HepG2 (cell line): ENCODE measurements around the gene GPA33. TPM values are rescaled to one million over a fixed set of nuclear protein-coding genes. Genes with fewer than 3 reads are reported as not detected.
A peak's percentile ranks its signal among the peaks of the same experiment; 100 is the strongest.

Experiments
- ATAC-seq: fragments of 200-7000 bp; cut with Tn5 transposase; 3 replicates; pipeline ENCODE4 v1.9.1; 2020; ENCODE audit warnings: mild to moderate bottlenecking, moderate library complexity
- BruUV-seq: library from RNA; stranded (reverse); fragments of 400-500 nt; replicated peaks from 2 replicates; lab custom pipeline; 2021; lab: Mats Ljungman, UMichigan
- CTCF ChIA-PET: fragments of 300-600 bp; formaldehyde crosslinking; extraction: SDS; loops from one replicate; lab custom pipeline; 2021; ENCODE audit warnings: low total read pairs, inconsistent platforms, low intra/inter-chr PET ratio; lab: Yijun Ruan, JAX
- POLR2A ChIA-PET: fragments of 350-600 bp; sonication (Branson Sonifier 250); formaldehyde crosslinking; loops from one replicate; lab custom pipeline; 2020; ENCODE audit warnings: antibody characterized with exemption, inconsistent platforms; lab: Yijun Ruan, JAX
- DNase-seq: peaks from one replicate; pipeline ENCODE4 v3.0.0-alpha.2; 2015; ENCODE audit warnings: low spot score
- FAIRE-seq: peaks from 3 replicates; lab custom pipeline; 2011; peaks lifted over from hg19 to GRCh38; lab: Jason Lieb, UNC
- H2AFZ ChIP-seq: one replicate; pipeline ENCODE4 v1.6.1; 2011; ENCODE audit warnings: low read length, inconsistent platforms
- H3K27ac ChIP-seq: fragments of 300-600 bp; 3 replicates; pipeline ENCODE4 v1.8.0; 2011; ENCODE audit warnings: mixed run types, mild to moderate bottlenecking, mixed read lengths, low read length, inconsistent platforms; ENCODE audit not compliant: insufficient read depth; ENCODE audit errors: extremely low read length
- H3K27me3 ChIP-seq, 2 experiments: fragments of 200-600 bp in 1 of 2; 2 replicates in 1 of 2; 3 replicates in 1 of 2; pipeline versions ENCODE4 v1.6.0 to v1.8.0; 2011; ENCODE audit warnings: low read length in 2 of 2, mild to moderate bottlenecking in 2 of 2, moderate library complexity in 2 of 2, inconsistent platforms in 1 of 2; ENCODE audit not compliant: insufficient read depth in 2 of 2, control insufficient read depth in 1 of 2
- H3K36me3 ChIP-seq, 2 experiments: fragments of 200-600 bp in 1 of 2; replicated peaks in 1 of 2; 2 replicates in 1 of 2; 3 replicates in 1 of 2; pipeline versions ENCODE4 v1.5.1 to v1.8.0; 2011; ENCODE audit warnings: low read length in 2 of 2, inconsistent platforms in 1 of 2; ENCODE audit not compliant: insufficient read depth in 2 of 2, control insufficient read depth in 1 of 2
- H3K4me1 ChIP-seq: 2 replicates; pipeline ENCODE4 v1.5.1; 2012; ENCODE audit warnings: low read length, inconsistent platforms; ENCODE audit not compliant: insufficient read depth
- H3K4me2 ChIP-seq: 2 replicates; pipeline ENCODE4 v1.6.0; 2011; ENCODE audit warnings: low read depth, low read length, inconsistent platforms
- H3K4me3 ChIP-seq, 3 experiments: fragments of 200-600 bp in 1 of 3; sonication (generic), shearing (Covaris generic) in 1 of 3; replicated peaks in 1 of 3; 2 replicates each; pipeline ENCODE4 v1.5.1; 2011 to 2016; ENCODE audit warnings: low read length in 3 of 3, inconsistent platforms in 2 of 3, low read depth in 2 of 3, mild to moderate bottlenecking in 2 of 3, control low read depth in 1 of 3, mixed read lengths in 1 of 3; ENCODE audit not compliant: insufficient read depth in 1 of 3
- H3K79me2 ChIP-seq: one replicate; pipeline ENCODE4 v1.6.1; 2011; ENCODE audit warnings: low read length, inconsistent platforms; ENCODE audit not compliant: insufficient read depth
- H3K9ac ChIP-seq: 2 replicates; pipeline ENCODE4 v1.6.0; 2011; ENCODE audit warnings: mild to moderate bottlenecking, low read depth, low read length, inconsistent platforms; ENCODE audit not compliant: insufficient read depth
- H3K9me3 ChIP-seq: 2 replicates; pipeline ENCODE4 v1.5.1; 2012; ENCODE audit warnings: mild to moderate bottlenecking, low read length
- H4K20me1 ChIP-seq: 2 replicates; pipeline ENCODE4 v1.6.0; 2011; ENCODE audit warnings: inconsistent platforms, mild to moderate bottlenecking, low read length, moderate library complexity; ENCODE audit not compliant: insufficient read depth
- ARID4A ChIP-seq: sonication (generic); formaldehyde crosslinking; IDR thresholded peaks from 2 replicates; pipeline ENCODE4 v1.5.0; 2020; ENCODE audit warnings: mild to moderate bottlenecking, missing genetic modification reagents, borderline replicate concordance
- CCDC6 ChIP-seq: sonication (generic); formaldehyde crosslinking; IDR thresholded peaks from 2 replicates; pipeline ENCODE4 v1.8.1; 2022; ENCODE audit warnings: mild to moderate bottlenecking, missing genetic modification reagents, moderate library complexity
- LBX2 ChIP-seq: sonication (generic); formaldehyde crosslinking; IDR thresholded peaks from 2 replicates; pipeline ENCODE4 v1.5.0; 2020; ENCODE audit warnings: missing genetic modification reagents, mild to moderate bottlenecking, borderline replicate concordance
- MAFF ChIP-seq: IDR thresholded peaks from 2 replicates; pipeline ENCODE4 v1.6.1; 2011; ENCODE audit warnings: low read depth, low read length, improper control_type of control experiment
- MAFK ChIP-seq, 2 experiments: IDR thresholded peaks in 1 of 2; conservative IDR thresholded peaks in 1 of 2; 2 replicates each; pipeline ENCODE4 v1.6.1; 2011; ENCODE audit warnings: improper control_type of control experiment in 2 of 2, low read length in 2 of 2
- PBX2 ChIP-seq: IDR thresholded peaks from 2 replicates; pipeline ENCODE4 v1.6.1; 2016; ENCODE audit warnings: control low read depth
- RBM39 ChIP-seq: fragments of 200-400 bp; formaldehyde crosslinking; IDR thresholded peaks from one replicate; pipeline ENCODE4 v1.6.1; 2018; ENCODE audit warnings: antibody characterized with exemption, mild to moderate bottlenecking, low read depth, low read length; ENCODE audit not compliant: poor library complexity, severe bottlenecking
- ZNF549 ChIP-seq: sonication (generic); formaldehyde crosslinking; IDR thresholded peaks from 2 replicates; pipeline ENCODE4 v1.5.0; 2020; ENCODE audit warnings: missing genetic modification reagents
- ZNF772 ChIP-seq: sonication (generic); formaldehyde crosslinking; IDR thresholded peaks from 2 replicates; pipeline ENCODE4 v1.5.0; 2020; ENCODE audit warnings: mild to moderate bottlenecking, missing genetic modification reagents
- ZNF841 ChIP-seq: sonication (generic); formaldehyde crosslinking; IDR thresholded peaks from 2 replicates; pipeline ENCODE4 v1.8.1; 2023; ENCODE audit warnings: missing genetic modification reagents, borderline replicate concordance
- WGBS: methylation state at CpG from one replicate; pipeline ENCODE4 v1.1.6; 2017; ENCODE audit warnings: low lambda C conversion rate; 5-methylcytosine and 5-hydroxymethylcytosine counted together
- in situ Hi-C: cut with HindIII; loops from 2 replicates; pipeline ENCODE4 v1.10.0; 2017; ENCODE audit warnings: low pct_unique_long_range_greater_than_20kb; ENCODE audit not compliant: extremely low pct_ligation_motif_present
- intact Hi-C: fragments of 100-400 bp; cut with micrococcal nuclease; formaldehyde crosslinking; loops from one replicate; pipeline ENCODE4 v1.10.0; 2022; ENCODE audit not compliant: unreplicated experiment
- polyA plus RNA-seq, 8 experiments: library from polyadenylated mRNA; depleted of rRNA in 3 of 8; stranded (reverse) in 7 of 8; unstranded in 1 of 8; fragments of >200 nt; fragmentation: Illumina TruSeq in 4 of 8; extraction: Trizol in 4 of 8; gene quantifications; 2 replicates each; pipeline versions ENCODE4 v1.2.1 to v1.2.3, GENCODE V29; 2011 to 2016; ENCODE audit warnings: low read depth in 4 of 8, missing spikeins in 1 of 8, mixed read lengths in 1 of 8; ENCODE audit not compliant: insufficient read depth in 1 of 8
- total RNA-seq, 5 experiments: library from RNA; depleted of rRNA; stranded (reverse); fragments of >200 nt; fragmentation: Illumina TruSeq; extraction: Trizol; gene quantifications; 2 replicates each; pipeline ENCODE4 v1.2.3, GENCODE V29; 2016; ENCODE audit warnings: low read depth in 1 of 5

Gene GPA33
- total and polyA plus RNA-seq, 2 of the 13 experiments (the other 11 are each of a cell fraction or from before 2014, with no cell fraction given), result not detected

DNA sequence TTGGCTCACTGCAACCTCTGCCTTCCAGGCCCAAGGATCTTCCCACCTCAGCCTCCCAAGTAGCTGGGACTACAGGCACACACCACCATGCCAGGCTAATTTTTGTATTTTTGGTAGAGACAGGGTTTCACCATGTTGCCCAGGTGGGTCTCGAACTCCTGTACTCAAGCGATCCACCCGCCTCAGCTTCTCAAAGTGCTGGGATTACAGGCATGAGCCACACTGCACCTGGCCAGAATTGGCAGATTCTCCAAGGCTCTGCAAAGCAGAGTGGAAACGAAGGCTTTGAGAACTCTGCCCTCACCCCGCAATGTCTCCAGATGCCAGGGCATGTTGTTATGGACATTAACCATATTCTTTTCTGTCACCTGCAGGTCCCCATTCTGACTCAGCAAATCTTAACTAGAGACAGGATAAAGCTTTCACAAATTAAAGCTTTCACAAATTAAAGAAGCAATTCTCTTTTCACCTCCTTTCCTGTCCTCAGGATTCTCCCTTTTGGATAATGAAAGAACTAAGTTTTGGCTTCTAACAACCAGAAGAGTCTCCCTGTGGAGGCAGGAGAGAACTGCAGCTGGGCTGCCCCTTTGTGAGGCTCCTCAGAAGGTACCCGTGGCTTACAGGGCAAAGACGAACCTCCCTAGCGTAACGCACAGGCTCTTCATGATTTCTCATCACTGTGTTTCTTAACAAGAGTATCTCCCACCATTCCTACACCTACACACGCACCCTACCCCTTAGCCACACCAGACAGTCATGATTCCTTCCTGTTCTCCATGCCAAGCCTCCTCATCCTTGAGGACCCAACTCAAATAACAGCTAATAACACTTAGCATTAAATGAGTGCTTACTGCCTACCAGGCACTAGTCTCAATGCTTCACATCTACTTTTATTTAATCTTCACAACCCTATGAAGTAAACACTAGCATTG, 29.8 kb downstream of the GPA33 start:
- no peaks in the 10 kb centered on the region for H3K9me3 ChIP-seq
- TF ChIP-seq ZNF841 (no peak), MAFF (peak; percentile 12; the same call in 1 of the 2 replicates), MAFK (conservative IDR thresholded peaks at IDR 0.05 in 1 of 2, IDR thresholded peaks at IDR 0.05 in 1 of 2; ENCODE audit: low read length in 2 of 2) (peak; percentile 39 to 64; a peak in 3 of 4 replicates), LBX2 (CRISPR knock-in tag) (no peak)
- TF ChIP-seq, all 625 proteins: peak for 2
- DNase-seq (no peak), ATAC-seq (peak; percentile 51), FAIRE-seq (no peak)
- H4K20me1 ChIP-seq, result no peaks in the 10 kb centered on the region
- no peak overlapping the region for H3K27ac ChIP-seq
- no peak overlapping the region for H3K4me2 ChIP-seq
- H3K79me2 ChIP-seq, result no peaks in the 10 kb centered on the region
- H3K36me3 ChIP-seq, result no peaks in the 10 kb centered on the region
- no peak overlapping the region for H3K9ac ChIP-seq
- no peak overlapping the region for H3K4me3 ChIP-seq
- ChIA-PET CTCF (interaction anchor here (5.6 kb wide), 1 partner anchor 149 kb away, joined by 75 read pairs; no protein-coding TSS in a partner anchor), POLR2A (no interaction called here)
- intact Hi-C loops (no loop called here), in situ Hi-C loops (loop anchor here (10.0 kb wide), 2 partner anchors 144 to 474 kb away; no protein-coding TSS in a partner anchor)
- BruUV-seq, result no TSS peak
- H3K27me3 ChIP-seq, result peaks cover 0 to 9% of the 10 kb centered on the region in 2 experiments; a peak in 2 of 5 replicates
- 36% methylated on average over 10 of the region's 10 CpGs for WGBS
- H2AFZ ChIP-seq, result no peak overlapping the region
- H3K4me1 ChIP-seq, result 0 out of 2 replicates have a peak, but pooled peaks cover 12% of the 10 kb centered on the region

GRCh38 chr1:167059809-167060107, 30.4 kb downstream of the GPA33 start:
- Histone ChIP-seq H3K36me3 (no peaks in the 10 kb centered on the region), H3K4me1 (0 out of 2 replicates have a peak, but pooled peaks cover 12% of the 10 kb centered on the region), H3K9me3 (no peaks in the 10 kb centered on the region), H3K4me2 (no peak overlapping the region), H3K4me3 (no peak overlapping the region), H3K27me3 (peaks cover 2 to 15% of the 10 kb centered on the region in 2 experiments; a peak in 2 of 5 replicates), H3K79me2 (no peaks in the 10 kb centered on the region), H3K27ac (no peak overlapping the region), H2AFZ (no peak overlapping the region), H3K9ac (no peak overlapping the region), H4K20me1 (no peaks in the 10 kb centered on the region)
- DNase-seq (no peak), FAIRE-seq (no peak), ATAC-seq (no peak)
- intact Hi-C loops (loop anchor here (1.0 to 5.0 kb wide), 2 partner anchors 149 to 272 kb away; no protein-coding TSS in a partner anchor), in situ Hi-C loops (loop anchor here (5.0 to 10.0 kb wide), 3 partner anchors 145 to 475 kb away; no protein-coding TSS in a partner anchor)
- BruUV-seq, result no TSS peak
- WGBS, result 4% methylated on average over 1 of the region's 1 CpG
- CTCF ChIA-PET, result interaction anchor here (5.6 kb wide), 1 partner anchor 149 kb away, joined by 75 read pairs; no protein-coding TSS in a partner anchor
- POLR2A ChIA-PET, result no interaction called here
- TF ChIP-seq RBM39, result no peak
- no peak for TF ChIP-seq CCDC6 (CRISPR knock-in tag)
- TF ChIP-seq PBX2 (CRISPR knock-in tag), result no peak
- TF ChIP-seq ZNF772 (CRISPR knock-in tag), result no peak
- TF ChIP-seq ZNF549 (CRISPR knock-in tag), result no peak
- TF ChIP-seq ARID4A (CRISPR knock-in tag), result no peak
